Measurements from ENCODE around the gene SNIP1. TPM values are rescaled to one million over a fixed set of nuclear protein-coding genes. Genes with fewer than 3 reads are reported as not detected.
A peak's percentile ranks its signal among the peaks of the same experiment; 100 is the strongest.
"Not testable (repeated sequence)": the region's sequence is repeated elsewhere in the genome, so short reads cannot be mapped to it uniquely, and the experiment has no call there.

SNIP1 gene
- total RNA-seq, 1 experiment from 2014 or later = 26.4 TPM

DNA sequence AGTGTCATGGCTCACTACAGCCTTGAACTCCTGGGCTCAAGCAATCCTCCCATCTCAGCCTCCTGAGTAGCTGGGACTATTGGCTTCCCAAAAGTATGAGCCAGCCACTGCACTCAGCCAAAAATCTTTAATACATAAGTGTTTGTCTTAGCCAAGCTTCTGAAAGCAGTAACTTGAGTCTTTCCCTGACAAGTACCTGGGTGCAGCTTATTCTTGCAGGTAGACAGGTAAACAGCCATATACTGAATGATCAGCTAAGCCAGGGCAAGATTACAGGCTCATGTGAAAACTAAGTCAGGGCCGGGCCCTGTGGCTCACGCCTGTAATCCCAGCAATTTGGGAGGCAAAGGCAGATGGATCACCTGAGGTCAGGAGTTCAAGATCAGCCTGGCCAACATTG, 47.4 kb downstream of the SNIP1 start:
- BruUV-seq (replicated peaks) = no TSS peak
- POLR2A ChIA-PET = interaction anchor here (1.1 to 1.2 kb wide), 2 partner anchors 21 to 32 kb away, joined by 3 to 4 read pairs; no protein-coding TSS in a partner anchor

DNA sequence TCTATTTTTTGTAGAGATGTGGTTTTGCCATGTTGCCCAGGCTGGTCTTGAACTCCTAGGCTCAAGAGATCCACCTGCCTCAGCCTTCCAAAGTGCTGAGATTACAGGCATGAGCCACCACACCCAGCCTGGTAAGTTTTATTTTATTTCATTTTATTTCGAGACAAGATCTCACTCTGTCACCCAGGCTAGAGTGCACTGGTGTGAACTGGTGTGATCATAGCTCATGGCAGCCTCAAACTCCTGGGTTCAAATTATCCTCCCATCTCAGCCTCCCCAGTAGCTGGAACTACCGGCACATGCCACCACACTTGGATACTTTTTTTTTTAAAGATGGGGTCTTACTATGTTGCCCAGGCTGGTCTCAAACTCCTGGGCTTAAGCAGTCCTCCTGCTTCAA, 51.3 kb downstream of the SNIP1 start:
- H3K27me3 Mint-ChIP-seq (ENCODE audit: insufficient read depth, unreplicated experiment); H3K27ac Mint-ChIP-seq (ENCODE audit: low read depth, unreplicated experiment); POLR2A ChIA-PET; H3K4me3 Mint-ChIP-seq (ENCODE audit: unreplicated experiment); BruUV-seq (replicated peaks); DNase-seq (ENCODE audit: unreplicated experiment); intact Hi-C loops (cut with micrococcal nuclease); H3K9me3 Mint-ChIP-seq (ENCODE audit: unreplicated experiment): not testable (repeated sequence)
- H3K4me1 Mint-ChIP-seq (ENCODE audit: insufficient read depth, unreplicated experiment) = peaks cover 14% of the 10 kb centered on the region
- H3K36me3 Mint-ChIP-seq (ENCODE audit: insufficient read depth, unreplicated experiment) = peaks cover 87% of the 10 kb centered on the region
- CTCF ChIA-PET = interaction anchor here (0.6 to 2.7 kb wide), 7 partner anchors 11 to 179 kb away, joined by 3 to 12 read pairs (median 7); partner anchors contain the start of gene MEAF6

More for the DNA sequence above, 47.4 kb downstream of the SNIP1 start:
- H3K27me3 Mint-ChIP-seq (ENCODE audit: insufficient read depth, unreplicated experiment) = no peaks in the 10 kb centered on the region
- CTCF ChIA-PET = interaction anchor here (0.8 to 3.8 kb wide), 3 partner anchors 9 to 20 kb away, joined by 3 to 21 read pairs (median 4); no protein-coding TSS in a partner anchor
- peaks cover 91% of the 10 kb centered on the region for H3K36me3 Mint-ChIP-seq (ENCODE audit: insufficient read depth, unreplicated experiment)
- H3K4me3 Mint-ChIP-seq (ENCODE audit: unreplicated experiment) = no peak overlapping the region
- DNase-seq (ENCODE audit: unreplicated experiment) = no peak
- no peaks in the 10 kb centered on the region for H3K9me3 Mint-ChIP-seq (ENCODE audit: unreplicated experiment)
- TF ChIP-seq, protein P1, sequence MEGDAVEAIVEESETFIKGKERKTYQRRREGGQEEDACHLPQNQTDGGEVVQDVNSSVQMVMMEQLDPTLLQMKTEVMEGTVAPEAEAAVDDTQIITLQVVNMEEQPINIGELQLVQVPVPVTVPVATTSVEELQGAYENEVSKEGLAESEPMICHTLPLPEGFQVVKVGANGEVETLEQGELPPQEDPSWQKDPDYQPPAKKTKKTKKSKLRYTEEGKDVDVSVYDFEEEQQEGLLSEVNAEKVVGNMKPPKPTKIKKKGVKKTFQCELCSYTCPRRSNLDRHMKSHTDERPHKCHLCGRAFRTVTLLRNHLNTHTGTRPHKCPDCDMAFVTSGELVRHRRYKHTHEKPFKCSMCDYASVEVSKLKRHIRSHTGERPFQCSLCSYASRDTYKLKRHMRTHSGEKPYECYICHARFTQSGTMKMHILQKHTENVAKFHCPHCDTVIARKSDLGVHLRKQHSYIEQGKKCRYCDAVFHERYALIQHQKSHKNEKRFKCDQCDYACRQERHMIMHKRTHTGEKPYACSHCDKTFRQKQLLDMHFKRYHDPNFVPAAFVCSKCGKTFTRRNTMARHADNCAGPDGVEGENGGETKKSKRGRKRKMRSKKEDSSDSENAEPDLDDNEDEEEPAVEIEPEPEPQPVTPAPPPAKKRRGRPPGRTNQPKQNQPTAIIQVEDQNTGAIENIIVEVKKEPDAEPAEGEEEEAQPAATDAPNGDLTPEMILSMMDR (IDR thresholded peaks at IDR 0.05; ENCODE audit: unreplicated experiment) = no peak
- H3K4me1 Mint-ChIP-seq (ENCODE audit: insufficient read depth, unreplicated experiment) = peaks cover 15% of the 10 kb centered on the region
- H3K27ac Mint-ChIP-seq (ENCODE audit: low read depth, unreplicated experiment) = peak overlapping the region; percentile 36
- intact Hi-C loops (cut with micrococcal nuclease) = no loop called here

DNA sequence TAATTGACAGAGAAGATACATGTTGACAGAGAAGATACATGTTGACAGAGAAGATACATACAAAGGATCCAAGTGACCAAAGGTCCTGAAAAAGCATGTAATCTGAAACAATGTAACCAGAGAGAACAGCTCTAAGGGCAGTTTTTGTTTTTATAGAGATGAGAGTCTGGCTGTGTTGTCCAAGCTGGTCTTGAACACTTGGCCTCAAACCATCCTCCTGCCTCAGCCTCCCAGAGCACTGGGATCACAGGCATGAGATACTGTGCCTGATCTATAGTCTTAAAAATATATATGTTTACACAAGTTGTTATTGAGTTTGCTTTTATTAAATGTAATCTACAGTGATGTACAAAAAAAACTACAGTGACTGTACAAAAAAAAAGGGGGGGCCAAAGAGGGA, 52.0 kb downstream of the SNIP1 start:
- Mint-ChIP-seq H3K27ac (ENCODE audit: low read depth, unreplicated experiment) (no peak overlapping the region), H3K36me3 (ENCODE audit: insufficient read depth, unreplicated experiment) (peaks cover 80% of the 10 kb centered on the region)
- BruUV-seq (replicated peaks) = no TSS peak

DNA sequence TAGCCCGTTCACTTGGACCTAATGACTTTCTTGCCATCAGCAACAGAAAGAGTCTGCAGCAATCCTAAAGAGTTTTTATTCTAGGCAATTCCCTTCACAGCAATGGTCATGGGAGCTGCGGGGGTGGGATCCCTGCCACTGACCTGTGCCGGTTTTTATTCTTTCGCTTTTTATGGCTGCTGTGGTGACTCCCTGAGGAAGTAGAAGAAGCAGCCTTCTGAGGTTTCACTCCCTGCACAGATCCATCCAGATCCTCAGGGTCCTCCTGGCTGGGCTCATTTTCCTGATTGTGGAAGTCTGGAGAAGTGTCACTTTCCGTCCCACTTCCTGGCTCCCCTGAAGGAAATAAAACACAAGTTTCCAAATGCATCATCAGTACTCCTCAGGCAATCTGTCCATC, 52.4 kb downstream of the SNIP1 start:
- CTCF ChIA-PET = interaction anchor here (0.6 to 2.7 kb wide), 4 partner anchors 11 to 180 kb away, joined by 3 to 12 read pairs (median 4); partner anchors contain the start of gene MEAF6
- H3K4me1 Mint-ChIP-seq (ENCODE audit: insufficient read depth, unreplicated experiment) = peaks cover 7% of the 10 kb centered on the region
- H3K27ac Mint-ChIP-seq (ENCODE audit: low read depth, unreplicated experiment) = no peak overlapping the region
- no peaks in the 10 kb centered on the region for H3K27me3 Mint-ChIP-seq (ENCODE audit: insufficient read depth, unreplicated experiment)
- no peak overlapping the region for H3K4me3 Mint-ChIP-seq (ENCODE audit: unreplicated experiment)
- no peaks in the 10 kb centered on the region for H3K9me3 Mint-ChIP-seq (ENCODE audit: unreplicated experiment)
- peaks cover 76% of the 10 kb centered on the region for H3K36me3 Mint-ChIP-seq (ENCODE audit: insufficient read depth, unreplicated experiment)
- no TSS peak for BruUV-seq (replicated peaks)
- intact Hi-C loops (cut with micrococcal nuclease) = no loop called here
- POLR2A ChIA-PET = interaction anchor here (0.7 to 1.0 kb wide), 2 partner anchors 13 to 25 kb away, joined by 3 read pairs; partner anchors contain the start of gene MEAF6
- DNase-seq (ENCODE audit: unreplicated experiment) = no peak
- TF ChIP-seq, protein P1 (IDR thresholded peaks at IDR 0.05; ENCODE audit: unreplicated experiment) = no peak

More for the DNA sequence above, 52.0 kb downstream of the SNIP1 start:
- CTCF ChIA-PET = interaction anchor here (0.6 to 2.7 kb wide), 4 partner anchors 11 to 180 kb away, joined by 3 to 12 read pairs (median 6); partner anchors contain the start of gene MEAF6
- H3K4me3 Mint-ChIP-seq (ENCODE audit: unreplicated experiment) = no peak overlapping the region
- no peaks in the 10 kb centered on the region for H3K9me3 Mint-ChIP-seq (ENCODE audit: unreplicated experiment)
- peaks cover 8% of the 10 kb centered on the region for H3K4me1 Mint-ChIP-seq (ENCODE audit: insufficient read depth, unreplicated experiment)
- TF ChIP-seq, protein P1 (IDR thresholded peaks at IDR 0.05; ENCODE audit: unreplicated experiment) = no peak
- POLR2A ChIA-PET = no interaction called here
- no peak for DNase-seq (ENCODE audit: unreplicated experiment)
- H3K27me3 Mint-ChIP-seq (ENCODE audit: insufficient read depth, unreplicated experiment) = no peaks in the 10 kb centered on the region
- intact Hi-C loops (cut with micrococcal nuclease) = no loop called here

All from MCF 10A (cell line).